Activated CD4-positive, alpha-beta T cell treated with anti-CD3 and anti-CD28 coated beads, Interleukin-2, amount 10 ng/mL, durations not matched to agents 24 days and 14 days (primary cell): Measurements from ENCODE around the gene FER. TPM values are rescaled to one million over a fixed set of nuclear protein-coding genes. Genes with fewer than 3 reads are reported as not detected.

Source experiments
- DNase-seq: peaks from one replicate; pipeline ENCODE4 v3.0.0; 2022
- H3K27ac Mint-ChIP-seq: one replicate; pipeline ENCODE4 v1.8.0; 2022; ENCODE audit warnings: mild to moderate bottlenecking, mixed read lengths
- H3K27me3 Mint-ChIP-seq: one replicate; pipeline ENCODE4 v1.8.0; 2022; ENCODE audit warnings: mixed read lengths
- H3K36me3 Mint-ChIP-seq: one replicate; pipeline ENCODE4 v1.8.0; 2022; ENCODE audit warnings: low read depth, mild to moderate bottlenecking, mixed read lengths
- H3K4me1 Mint-ChIP-seq: one replicate; pipeline ENCODE4 v1.8.0; 2021; ENCODE audit warnings: mixed read lengths
- H3K4me3 Mint-ChIP-seq: one replicate; pipeline ENCODE4 v1.8.0; 2022; ENCODE audit warnings: mild to moderate bottlenecking, moderate library complexity, mixed read lengths
- H3K9me3 Mint-ChIP-seq: one replicate; pipeline ENCODE4 v1.8.0; 2021; ENCODE audit warnings: mixed read lengths
- intact Hi-C: fragments of 100-400 bp; cut with micrococcal nuclease; formaldehyde crosslinking; loops from one replicate; pipeline ENCODE4 v1.15.1; 2023
- total RNA-seq: library from RNA; stranded (reverse); gene quantifications from 2 replicates; pipeline ENCODE4 v1.2.3, GENCODE V29; 2022

FER gene
- total RNA-seq, 1 donor from 2014 or later = 3.5 TPM

GRCh38 chr5:108900668-108901067, 153.0 kb downstream of the FER start:
- no peak overlapping the region for H3K4me3 Mint-ChIP-seq
- no peak for DNase-seq
- intact Hi-C loops = no loop called here
- no peak overlapping the region for H3K27ac Mint-ChIP-seq
- H3K4me1 Mint-ChIP-seq = peaks cover 2% of the 10 kb centered on the region
- H3K27me3 Mint-ChIP-seq = peaks cover 2% of the 10 kb centered on the region
- no peaks in the 10 kb centered on the region for H3K9me3 Mint-ChIP-seq
- no peaks in the 10 kb centered on the region for H3K36me3 Mint-ChIP-seq

- H3K4me1 Mint-ChIP-seq = no peaks in the 10 kb centered on the region
- no peak overlapping the region for H3K4me3 Mint-ChIP-seq
- H3K36me3 Mint-ChIP-seq = no peaks in the 10 kb centered on the region
- DNase-seq = no peak
- intact Hi-C loops = no loop called here
- H3K9me3 Mint-ChIP-seq = no peaks in the 10 kb centered on the region
- H3K27me3 Mint-ChIP-seq = peaks cover 2% of the 10 kb centered on the region
- H3K27ac Mint-ChIP-seq = no peak overlapping the region
Observed at GRCh38 chr5:108905805-108906204, 158.1 kb downstream of the FER start.

- Mint-ChIP-seq H3K4me1 (no peaks in the 10 kb centered on the region), H3K9me3 (no peaks in the 10 kb centered on the region), H3K4me3 (no peak overlapping the region), H3K27me3 (no peaks in the 10 kb centered on the region), H3K27ac (no peak overlapping the region), H3K36me3 (no peaks in the 10 kb centered on the region)
- no peak for DNase-seq
- intact Hi-C loops = no loop called here
Observed at GRCh38 chr5:108910627-108911026, 162.9 kb downstream of the FER start.

DNA sequence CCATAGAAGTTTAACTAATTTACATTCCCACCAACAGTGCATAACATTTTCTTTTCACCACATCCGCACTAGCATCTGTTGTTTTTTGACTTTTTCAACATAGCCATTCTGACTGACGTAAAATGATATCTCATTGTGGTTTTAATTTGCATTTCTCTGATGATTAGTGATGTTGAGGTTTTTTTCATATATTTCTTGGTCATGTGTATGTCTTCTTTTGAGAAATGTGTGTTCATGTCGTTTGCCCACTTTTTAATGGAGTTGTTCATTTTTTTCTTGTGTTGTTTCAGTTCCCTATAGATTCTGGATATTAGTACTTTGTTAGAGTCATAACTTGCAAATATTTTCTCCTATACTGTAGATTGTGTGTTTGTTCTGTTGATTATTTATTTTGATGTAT, 163.4 kb downstream of the FER start:
- intact Hi-C loops = no loop called here
- DNase-seq = no peak
- Mint-ChIP-seq H3K4me1 (no peaks in the 10 kb centered on the region), H3K27me3 (no peaks in the 10 kb centered on the region), H3K9me3 (no peaks in the 10 kb centered on the region), H3K4me3 (no peak overlapping the region), H3K27ac (no peak overlapping the region), H3K36me3 (no peaks in the 10 kb centered on the region)

GRCh38 chr5:108917596-108917995, 169.9 kb downstream of the FER start:
- intact Hi-C loops = no loop called here
- no peak overlapping the region for H3K4me3 Mint-ChIP-seq

DNA sequence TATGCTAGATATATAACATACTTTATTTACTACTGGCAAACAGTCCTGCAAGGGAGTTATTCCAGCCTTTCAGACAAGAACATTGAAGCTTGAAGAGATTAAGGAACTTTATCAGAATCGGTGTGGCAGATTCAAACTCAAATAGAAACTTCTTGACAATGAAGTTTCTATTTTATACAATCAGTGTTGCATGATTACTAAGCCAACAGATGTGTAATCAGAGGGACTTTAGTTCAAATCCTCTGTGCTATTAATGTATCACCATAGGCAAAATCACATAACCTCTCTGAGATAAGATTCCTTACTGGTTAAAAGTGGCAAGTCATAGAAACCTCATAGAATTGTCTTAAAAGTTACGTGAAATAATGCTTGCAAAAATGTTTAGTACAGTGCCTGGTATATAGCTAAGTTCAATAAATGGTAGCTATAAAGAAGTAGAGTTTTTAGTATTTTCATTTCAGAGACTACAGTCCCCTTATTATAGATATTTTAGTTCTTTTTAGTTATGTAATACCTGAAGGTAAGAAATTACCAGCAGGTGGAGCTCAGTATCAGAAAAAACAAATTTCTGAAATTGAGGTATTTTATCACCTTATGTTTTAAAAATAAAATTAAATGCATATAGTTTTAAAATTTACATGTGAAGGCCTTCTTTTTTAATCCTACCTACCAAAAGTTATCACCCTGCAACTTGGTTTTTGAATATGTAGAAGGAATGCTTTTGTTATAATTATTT, 172.1 kb downstream of the FER start:
- no peak for DNase-seq
- no peak overlapping the region for H3K4me3 Mint-ChIP-seq
- H3K27me3 Mint-ChIP-seq = no peaks in the 10 kb centered on the region
- intact Hi-C loops = no loop called here
- no peaks in the 10 kb centered on the region for H3K36me3 Mint-ChIP-seq
- H3K27ac Mint-ChIP-seq = no peak overlapping the region
- no peaks in the 10 kb centered on the region for H3K4me1 Mint-ChIP-seq
- H3K9me3 Mint-ChIP-seq = no peaks in the 10 kb centered on the region

More at GRCh38 chr5:108917596-108917995, 169.9 kb downstream of the FER start:
- no peaks in the 10 kb centered on the region for H3K9me3 Mint-ChIP-seq
- no peak overlapping the region for H3K27ac Mint-ChIP-seq
- H3K4me1 Mint-ChIP-seq = no peaks in the 10 kb centered on the region
- no peaks in the 10 kb centered on the region for H3K36me3 Mint-ChIP-seq
- DNase-seq = no peak
- H3K27me3 Mint-ChIP-seq = no peaks in the 10 kb centered on the region

DNA sequence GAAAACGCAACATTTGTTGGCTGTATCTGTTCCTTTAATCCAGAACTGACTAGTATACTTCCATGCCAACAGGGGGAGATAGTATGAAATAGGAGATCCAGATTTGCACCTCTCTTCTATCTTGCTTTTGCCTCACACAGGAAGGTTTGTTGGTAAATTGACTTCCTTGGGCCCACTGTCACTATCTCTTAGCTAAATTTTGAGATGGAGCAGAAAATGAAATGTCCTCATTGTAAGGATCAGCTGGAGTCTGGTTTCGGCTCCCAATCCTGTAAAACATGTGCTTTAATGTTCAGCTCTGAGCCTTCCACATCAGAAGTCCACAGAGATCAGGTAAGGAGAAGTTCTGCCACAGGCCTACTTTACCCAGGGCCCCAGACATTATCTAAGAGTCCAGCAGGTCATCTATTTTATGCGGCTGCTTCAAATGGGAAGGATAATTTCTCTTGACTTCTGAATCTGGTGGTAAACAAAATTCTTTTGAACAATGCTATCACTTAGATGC, 176.8 kb downstream of the FER start:
- DNase-seq = no peak
- H3K4me3 Mint-ChIP-seq = peak overlapping the region; percentile 58
- H3K9me3 Mint-ChIP-seq = no peaks in the 10 kb centered on the region
- no peaks in the 10 kb centered on the region for H3K4me1 Mint-ChIP-seq
- H3K36me3 Mint-ChIP-seq = no peaks in the 10 kb centered on the region
- H3K27me3 Mint-ChIP-seq = no peaks in the 10 kb centered on the region
- intact Hi-C loops = no loop called here
- H3K27ac Mint-ChIP-seq = no peak overlapping the region

DNA sequence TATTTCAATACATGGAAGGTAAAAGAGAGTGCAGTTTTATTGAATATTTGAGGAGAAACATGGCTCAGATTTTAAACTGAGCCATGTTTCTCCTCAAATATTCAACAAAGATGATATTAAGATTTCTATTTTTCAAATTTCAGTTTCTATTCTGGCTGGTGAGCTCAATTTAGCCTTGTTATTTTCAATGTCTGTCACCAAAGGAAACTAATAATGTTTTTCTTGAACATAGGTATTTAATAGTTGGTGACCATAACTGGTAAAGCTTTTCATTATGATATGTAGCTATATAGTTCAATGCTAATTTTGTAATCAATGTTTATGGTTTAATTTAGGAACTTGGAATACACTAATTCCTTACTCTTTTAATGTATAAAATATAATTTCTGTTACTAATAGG, 177.4 kb downstream of the FER start:
- Mint-ChIP-seq H3K9me3 (no peaks in the 10 kb centered on the region), H3K4me1 (no peaks in the 10 kb centered on the region), H3K36me3 (no peaks in the 10 kb centered on the region), H3K27me3 (no peaks in the 10 kb centered on the region), H3K4me3 (no peak overlapping the region), H3K27ac (no peak overlapping the region)
- intact Hi-C loops = no loop called here
- DNase-seq = no peak

GRCh38 chr5:108930107-108930506, 182.4 kb downstream of the FER start:
- H3K9me3 Mint-ChIP-seq = no peaks in the 10 kb centered on the region
- H3K4me1 Mint-ChIP-seq = no peaks in the 10 kb centered on the region
- no peaks in the 10 kb centered on the region for H3K27me3 Mint-ChIP-seq
- no peak overlapping the region for H3K27ac Mint-ChIP-seq
- no peak for DNase-seq
- intact Hi-C loops = no loop called here
- H3K4me3 Mint-ChIP-seq = no peak overlapping the region
- no peaks in the 10 kb centered on the region for H3K36me3 Mint-ChIP-seq

GRCh38 chr5:108935611-108936010, 187.9 kb downstream of the FER start:
- no peak overlapping the region for H3K27ac Mint-ChIP-seq
- no peaks in the 10 kb centered on the region for H3K9me3 Mint-ChIP-seq
- H3K4me3 Mint-ChIP-seq = no peak overlapping the region
- H3K36me3 Mint-ChIP-seq = no peaks in the 10 kb centered on the region
- intact Hi-C loops = no loop called here
- H3K27me3 Mint-ChIP-seq = no peaks in the 10 kb centered on the region
- no peak for DNase-seq
- no peaks in the 10 kb centered on the region for H3K4me1 Mint-ChIP-seq

DNA sequence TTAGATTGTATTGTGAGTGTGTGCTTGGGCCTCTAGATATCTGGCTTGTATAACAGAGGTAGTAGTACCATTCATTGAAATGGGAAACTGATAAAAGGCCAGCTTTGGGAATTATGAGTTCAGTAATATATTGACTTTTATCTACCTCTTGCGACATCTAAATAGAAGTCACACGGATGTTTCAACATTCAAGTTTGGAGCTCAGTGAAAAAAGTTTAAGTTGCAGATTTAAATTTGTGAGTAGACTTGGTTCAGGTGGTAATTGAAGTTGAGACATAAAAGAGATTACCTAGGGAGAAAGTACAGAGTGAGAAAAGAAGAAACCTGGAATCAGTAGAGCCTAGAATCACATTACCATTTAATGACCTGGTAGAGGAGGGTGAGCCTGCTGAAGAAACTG, 189.5 kb downstream of the FER start:
- H3K36me3 Mint-ChIP-seq = no peaks in the 10 kb centered on the region
- no peaks in the 10 kb centered on the region for H3K9me3 Mint-ChIP-seq
- no peak overlapping the region for H3K4me3 Mint-ChIP-seq
- no peak for DNase-seq
- no peaks in the 10 kb centered on the region for H3K27me3 Mint-ChIP-seq
- H3K27ac Mint-ChIP-seq = no peak overlapping the region
- H3K4me1 Mint-ChIP-seq = no peaks in the 10 kb centered on the region
- intact Hi-C loops = no loop called here

DNA sequence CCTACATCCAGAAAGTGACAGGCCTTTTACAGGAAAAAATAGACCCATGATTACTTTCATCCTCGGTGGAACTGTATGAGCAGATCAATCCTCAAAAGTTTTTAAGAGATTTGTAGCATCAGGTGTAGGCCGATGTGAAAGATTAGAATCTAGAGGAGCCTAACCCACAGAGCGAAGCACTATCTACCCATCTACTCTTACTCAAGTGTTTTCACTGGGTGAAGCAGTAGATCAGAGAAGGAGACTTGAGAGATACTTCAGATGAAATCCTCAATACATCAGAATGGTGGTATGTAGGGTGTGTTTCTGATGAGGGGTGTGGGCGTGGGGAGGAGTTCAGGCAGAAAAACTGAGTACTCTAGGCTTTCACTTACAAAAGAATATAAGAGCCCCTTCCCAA, 192.8 kb downstream of the FER start:
- no peak for DNase-seq
- Mint-ChIP-seq H3K4me3 (no peak overlapping the region), H3K4me1 (no peaks in the 10 kb centered on the region), H3K9me3 (no peaks in the 10 kb centered on the region), H3K36me3 (no peaks in the 10 kb centered on the region), H3K27ac (no peak overlapping the region), H3K27me3 (no peaks in the 10 kb centered on the region)
- intact Hi-C loops = no loop called here

GRCh38 chr5:108941746-108942145, 194.0 kb downstream of the FER start:
- Mint-ChIP-seq H3K4me1 (no peaks in the 10 kb centered on the region), H3K27me3 (no peaks in the 10 kb centered on the region), H3K4me3 (no peak overlapping the region), H3K9me3 (no peaks in the 10 kb centered on the region), H3K36me3 (no peaks in the 10 kb centered on the region), H3K27ac (no peak overlapping the region)
- DNase-seq = no peak
- intact Hi-C loops = no loop called here

DNA sequence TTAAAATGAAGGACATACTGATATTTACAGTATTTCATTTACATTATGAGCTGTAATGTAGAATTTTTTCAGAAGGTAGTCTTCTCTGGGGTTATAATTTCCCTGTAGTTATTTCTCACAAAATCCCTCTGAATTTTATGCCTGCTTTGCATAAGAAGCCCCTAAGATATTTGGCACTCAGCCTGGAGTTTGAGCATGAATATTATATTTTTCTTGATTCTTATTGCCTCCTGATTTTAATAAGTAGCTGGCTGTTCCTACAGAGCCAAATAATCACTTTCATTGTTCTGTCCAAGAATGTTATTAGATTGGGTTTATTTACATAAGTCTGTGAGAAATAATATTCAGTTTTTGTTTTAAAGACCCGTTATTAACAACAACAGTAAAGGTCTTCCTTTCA, 195.0 kb downstream of the FER start:
- no peak overlapping the region for H3K4me3 Mint-ChIP-seq
- no peaks in the 10 kb centered on the region for H3K9me3 Mint-ChIP-seq
- H3K4me1 Mint-ChIP-seq = no peaks in the 10 kb centered on the region
- no peak overlapping the region for H3K27ac Mint-ChIP-seq
- no peak for DNase-seq
- H3K27me3 Mint-ChIP-seq = no peaks in the 10 kb centered on the region
- intact Hi-C loops = no loop called here
- no peaks in the 10 kb centered on the region for H3K36me3 Mint-ChIP-seq

DNA sequence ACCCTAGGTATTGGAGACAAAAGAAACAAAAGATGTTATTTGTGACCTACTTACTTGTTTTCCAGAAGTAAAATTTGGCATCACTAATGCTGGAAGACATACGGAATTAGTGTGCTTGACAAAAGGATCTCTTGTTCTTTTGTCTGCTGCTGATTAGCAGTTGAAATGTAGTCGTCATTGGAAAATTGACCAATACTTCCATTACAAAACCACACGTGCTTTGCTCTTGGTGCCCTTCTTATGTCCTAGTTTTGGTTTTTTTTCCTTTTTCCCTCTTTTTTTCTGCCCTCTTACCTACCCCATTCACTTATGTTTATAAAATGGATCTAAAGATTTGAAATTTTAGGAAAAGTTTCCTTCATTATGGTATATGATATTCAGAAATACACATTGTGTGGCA, 197.4 kb downstream of the FER start:
- Mint-ChIP-seq H3K9me3 (no peaks in the 10 kb centered on the region), H3K27ac (no peak overlapping the region), H3K4me1 (no peaks in the 10 kb centered on the region), H3K4me3 (no peak overlapping the region), H3K36me3 (no peaks in the 10 kb centered on the region), H3K27me3 (no peaks in the 10 kb centered on the region)
- no peak for DNase-seq
- intact Hi-C loops = no loop called here
